A673 (cell line): ENCODE measurements around the gene TERC.

ENCODE experiments used
- EZH2 ChIP-seq: fragments of 200-600 bp; sonication (generic); IDR thresholded peaks from 2 replicates; pipeline ENCODE4 v1.6.1; 2017; ENCODE audit warnings: borderline replicate concordance, low read depth, mild to moderate bottlenecking, mixed read lengths, antibody characterized with exemption, low read length; ENCODE audit not compliant: poor library complexity, severe bottlenecking
- TF ChIP-seq, protein P1 (sequence below): fragments of 300-800, 200-600 bp; sonication (generic); conservative IDR thresholded peaks from 2 replicates; pipeline ENCODE4 v1.5.1; 2017; ENCODE audit warnings: low read depth, mild to moderate bottlenecking, antibody characterized with exemption, low read length, moderate library complexity, mixed read lengths

DNA sequence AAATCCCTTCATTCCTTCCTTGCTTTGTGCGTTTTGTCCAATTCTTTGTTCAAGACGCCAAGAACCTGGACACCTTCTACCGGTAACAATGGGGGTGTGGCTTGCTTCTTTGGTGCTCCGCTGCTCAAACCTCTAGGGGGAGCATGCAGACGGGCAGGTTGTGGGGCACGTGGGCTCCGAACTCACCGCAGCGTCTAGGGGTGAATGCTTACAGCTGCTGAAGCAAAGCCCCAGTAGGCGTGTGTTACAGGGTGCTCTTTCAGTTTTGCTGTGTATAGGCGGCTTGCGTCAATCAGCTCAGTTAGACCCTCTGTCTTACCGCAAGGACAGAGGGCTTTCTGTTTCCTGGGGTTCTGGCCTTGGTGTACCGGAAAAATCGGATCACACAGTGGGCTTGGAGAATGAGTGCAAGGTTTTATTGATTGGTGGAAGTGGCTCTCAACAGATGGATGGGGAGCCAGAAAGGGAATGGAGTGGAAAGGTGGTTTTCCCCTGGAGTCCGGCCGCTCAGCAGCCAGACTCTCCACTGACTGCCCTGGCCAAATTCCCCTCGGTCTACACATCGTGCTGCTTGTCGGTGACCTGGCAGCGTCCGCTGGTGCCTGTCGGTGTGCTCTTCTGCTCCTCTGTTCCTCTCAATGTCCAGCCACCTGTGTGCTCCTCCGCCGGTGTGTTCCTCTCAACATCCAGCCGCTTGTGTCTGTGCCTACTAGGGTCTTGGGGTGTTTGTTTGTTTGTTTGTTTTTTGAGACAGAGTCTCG lies 49.1 kb upstream of the TERC start:
- TF ChIP-seq, protein P1, sequence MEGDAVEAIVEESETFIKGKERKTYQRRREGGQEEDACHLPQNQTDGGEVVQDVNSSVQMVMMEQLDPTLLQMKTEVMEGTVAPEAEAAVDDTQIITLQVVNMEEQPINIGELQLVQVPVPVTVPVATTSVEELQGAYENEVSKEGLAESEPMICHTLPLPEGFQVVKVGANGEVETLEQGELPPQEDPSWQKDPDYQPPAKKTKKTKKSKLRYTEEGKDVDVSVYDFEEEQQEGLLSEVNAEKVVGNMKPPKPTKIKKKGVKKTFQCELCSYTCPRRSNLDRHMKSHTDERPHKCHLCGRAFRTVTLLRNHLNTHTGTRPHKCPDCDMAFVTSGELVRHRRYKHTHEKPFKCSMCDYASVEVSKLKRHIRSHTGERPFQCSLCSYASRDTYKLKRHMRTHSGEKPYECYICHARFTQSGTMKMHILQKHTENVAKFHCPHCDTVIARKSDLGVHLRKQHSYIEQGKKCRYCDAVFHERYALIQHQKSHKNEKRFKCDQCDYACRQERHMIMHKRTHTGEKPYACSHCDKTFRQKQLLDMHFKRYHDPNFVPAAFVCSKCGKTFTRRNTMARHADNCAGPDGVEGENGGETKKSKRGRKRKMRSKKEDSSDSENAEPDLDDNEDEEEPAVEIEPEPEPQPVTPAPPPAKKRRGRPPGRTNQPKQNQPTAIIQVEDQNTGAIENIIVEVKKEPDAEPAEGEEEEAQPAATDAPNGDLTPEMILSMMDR, result peak; percentile 53
- TF ChIP-seq EZH2, result no peak
